DOHH2 (cell line): ENCODE data around the gene CCDC74B.

ENCODE experiments used
- EZH2phosphoT487 ChIP-seq: fragments of 200-600 bp; sonication (generic); IDR thresholded peaks from 2 replicates; pipeline ENCODE4 v1.6.1; 2017; ENCODE audit warnings: borderline replicate concordance, mild to moderate bottlenecking, antibody characterized with exemption, low read length, moderate library complexity, mixed read lengths
- TF ChIP-seq, protein P1 (sequence below): fragments of 200-600 bp; sonication (generic); IDR thresholded peaks from one replicate; pipeline ENCODE4 v1.5.1; 2014; ENCODE audit warnings: antibody characterized with exemption, mild to moderate bottlenecking, low read depth, low read length; ENCODE audit not compliant: poor library complexity, severe bottlenecking

GRCh38 chr2:130135692-130136541 lies 9.0 kb downstream of the CCDC74B start:
- TF ChIP-seq, protein P1, sequence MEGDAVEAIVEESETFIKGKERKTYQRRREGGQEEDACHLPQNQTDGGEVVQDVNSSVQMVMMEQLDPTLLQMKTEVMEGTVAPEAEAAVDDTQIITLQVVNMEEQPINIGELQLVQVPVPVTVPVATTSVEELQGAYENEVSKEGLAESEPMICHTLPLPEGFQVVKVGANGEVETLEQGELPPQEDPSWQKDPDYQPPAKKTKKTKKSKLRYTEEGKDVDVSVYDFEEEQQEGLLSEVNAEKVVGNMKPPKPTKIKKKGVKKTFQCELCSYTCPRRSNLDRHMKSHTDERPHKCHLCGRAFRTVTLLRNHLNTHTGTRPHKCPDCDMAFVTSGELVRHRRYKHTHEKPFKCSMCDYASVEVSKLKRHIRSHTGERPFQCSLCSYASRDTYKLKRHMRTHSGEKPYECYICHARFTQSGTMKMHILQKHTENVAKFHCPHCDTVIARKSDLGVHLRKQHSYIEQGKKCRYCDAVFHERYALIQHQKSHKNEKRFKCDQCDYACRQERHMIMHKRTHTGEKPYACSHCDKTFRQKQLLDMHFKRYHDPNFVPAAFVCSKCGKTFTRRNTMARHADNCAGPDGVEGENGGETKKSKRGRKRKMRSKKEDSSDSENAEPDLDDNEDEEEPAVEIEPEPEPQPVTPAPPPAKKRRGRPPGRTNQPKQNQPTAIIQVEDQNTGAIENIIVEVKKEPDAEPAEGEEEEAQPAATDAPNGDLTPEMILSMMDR, result no peak
- TF ChIP-seq EZH2phosphoT487, result no peak
